ENCODE data around the gene PHPT1.

DNA sequence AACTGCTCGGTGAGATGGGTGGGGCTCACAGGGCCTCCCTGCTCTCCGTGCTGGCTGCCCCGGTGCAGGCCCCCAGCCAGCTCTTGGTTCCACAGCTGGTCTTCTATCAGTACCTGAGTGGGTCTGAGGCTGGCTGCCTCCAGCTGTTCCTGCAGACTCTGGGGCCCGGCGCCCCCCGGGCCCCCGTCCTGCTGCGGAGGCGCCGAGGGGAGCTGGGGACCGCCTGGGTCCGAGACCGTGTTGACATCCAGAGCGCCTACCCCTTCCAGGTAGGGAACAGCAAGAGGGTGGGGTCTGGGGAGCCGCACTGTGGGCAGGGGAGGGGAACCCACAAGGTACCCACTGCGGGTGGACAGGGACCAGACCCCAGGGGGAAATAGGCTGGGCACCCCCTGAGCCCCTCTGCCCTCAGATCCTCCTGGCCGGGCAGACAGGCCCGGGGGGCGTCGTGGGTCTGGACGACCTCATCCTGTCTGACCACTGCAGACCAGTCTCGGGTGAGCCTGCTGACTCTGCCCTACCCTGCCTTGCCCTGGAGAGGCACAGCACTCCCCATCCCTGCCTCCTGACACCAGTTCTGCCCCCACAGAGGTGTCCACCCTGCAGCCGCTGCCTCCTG, 5.7 kb downstream of the PHPT1 start:
- TF ChIP-seq EZH2 (IDR thresholded peaks at IDR 0.05; ENCODE audit: low read depth, low read length, severe bottlenecking): no peak
- no peak for TF ChIP-seq CHD2 (IDR thresholded peaks at IDR 0.05; ENCODE audit: low read length)
- TF ChIP-seq CTCF (IDR thresholded peaks at IDR 0.05; ENCODE audit: control extremely low read depth in 1 of 3, insufficient read depth in 1 of 3, low read depth in 1 of 3, low read length in 3 of 3): no peak
- TF ChIP-seq CEBPB (IDR thresholded peaks at IDR 0.05; ENCODE audit: low read depth, low read length): no peak
- no peak for TF ChIP-seq TEAD4 (IDR thresholded peaks at IDR 0.05; ENCODE audit: low read depth, low read length)
- no peak for TF ChIP-seq TBP (IDR thresholded peaks at IDR 0.05; ENCODE audit: low read depth, low read length)
- TF ChIP-seq TCF12 (IDR thresholded peaks at IDR 0.05; ENCODE audit: low read depth, low read length): no peak
- TF ChIP-seq USF2 (IDR thresholded peaks at IDR 0.05; ENCODE audit: low read length): no peak
- TF ChIP-seq ATF2 (IDR thresholded peaks at IDR 0.05; ENCODE audit: low read length): no peak
